Hindlimb muscle (tissue), 1 donor: ENCODE results near the gene IL31. TPM values are rescaled to one million over a fixed set of nuclear protein-coding genes. Genes with fewer than 3 reads are reported as not detected.
"Not testable (repeated sequence)": the region's sequence is repeated elsewhere in the genome, so short reads cannot be mapped to it uniquely, and the experiment has no call there.

Experiments used
- DNase-seq: peaks from one replicate; pipeline ENCODE4 v3.0.0-alpha.2; 2013
- polyA plus RNA-seq: library from polyadenylated mRNA; unstranded; fragments of 120-200 nt; gene quantifications from one replicate; pipeline ENCODE4 v1.2.1, GENCODE V29; 2013; ENCODE audit not compliant: insufficient read length

The IL31 gene
- not detected for polyA plus RNA-seq

- DNase-seq: no peak
These were observed at the start of gene IL31 for GRCh38 chr12:122174155-122174845. TSS of gene IL31 (minus strand) at chr12:122174221. CDS start at chr12:122174172, 49 bp downstream.

GRCh38 chr12:122216445-122216844, 42.4 kb upstream of the IL31 start:
- no peak for DNase-seq

- DNase-seq: no peak
These were observed 41.8 kb upstream of the IL31 start for GRCh38 chr12:122215771-122216170.

- no peak for DNase-seq
These were observed 34.2 kb upstream of the IL31 start for GRCh38 chr12:122208073-122208820.

DNA sequence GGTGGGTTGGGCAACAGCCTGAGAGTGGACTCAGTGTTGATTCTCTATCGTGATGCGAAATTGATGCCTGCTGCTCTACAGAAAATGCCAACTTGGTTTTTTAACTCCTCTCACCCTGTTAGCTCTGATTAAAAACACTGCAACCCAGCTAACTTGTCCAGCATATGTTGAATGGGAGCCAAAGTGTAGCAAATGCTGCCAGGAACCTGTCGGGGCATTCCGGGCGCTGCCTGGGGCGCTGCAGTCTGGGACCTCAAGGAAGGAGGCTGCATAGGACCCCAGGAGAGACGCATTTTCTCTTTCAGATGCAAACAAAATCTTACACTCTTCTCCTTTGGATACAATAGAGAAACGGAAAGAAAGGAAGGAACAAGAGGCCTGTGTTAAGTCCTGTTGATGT, 33.4 kb upstream of the IL31 start:
- no peak for DNase-seq

- no peak for DNase-seq
These were observed 33.0 kb upstream of the IL31 start for GRCh38 chr12:122206976-122207375.

DNA sequence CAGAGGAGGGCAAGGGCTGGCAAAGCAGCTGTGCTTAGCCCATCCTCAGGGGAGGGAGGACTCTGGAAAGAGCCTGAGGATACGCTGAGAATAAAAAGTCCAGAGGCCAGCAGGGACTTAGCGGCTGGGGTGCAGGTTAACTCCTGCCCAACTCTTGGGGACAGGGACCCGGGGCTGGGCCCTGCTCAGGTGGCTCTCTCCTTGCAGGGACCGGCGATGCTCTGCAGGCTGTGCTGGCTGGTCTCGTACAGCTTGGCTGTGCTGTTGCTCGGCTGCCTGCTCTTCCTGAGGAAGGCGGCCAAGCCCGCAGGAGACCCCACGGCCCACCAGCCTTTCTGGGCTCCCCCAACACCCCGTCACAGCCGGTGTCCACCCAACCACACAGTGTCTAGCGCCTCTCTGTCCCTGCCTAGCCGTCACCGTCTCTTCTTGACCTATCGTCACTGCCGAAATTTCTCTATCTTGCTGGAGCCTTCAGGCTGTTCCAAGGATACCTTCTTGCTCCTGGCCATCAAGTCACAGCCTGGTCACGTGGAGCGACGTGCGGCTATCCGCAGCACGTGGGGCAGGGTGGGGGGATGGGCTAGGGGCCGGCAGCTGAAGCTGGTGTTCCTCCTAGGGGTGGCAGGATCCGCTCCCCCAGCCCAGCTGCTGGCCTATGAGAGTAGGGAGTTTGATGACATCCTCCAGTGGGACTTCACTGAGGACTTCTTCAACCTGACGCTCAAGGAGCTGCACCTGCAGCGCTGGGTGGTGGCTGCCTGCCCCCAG, 32.3 kb upstream of the IL31 start:
- no peak for DNase-seq

- DNase-seq: no peak
These were observed 31.3 kb upstream of the IL31 start for GRCh38 chr12:122205053-122205925.

- no peak for DNase-seq
These were observed 30.4 kb upstream of the IL31 start for GRCh38 chr12:122204167-122205052.

DNA sequence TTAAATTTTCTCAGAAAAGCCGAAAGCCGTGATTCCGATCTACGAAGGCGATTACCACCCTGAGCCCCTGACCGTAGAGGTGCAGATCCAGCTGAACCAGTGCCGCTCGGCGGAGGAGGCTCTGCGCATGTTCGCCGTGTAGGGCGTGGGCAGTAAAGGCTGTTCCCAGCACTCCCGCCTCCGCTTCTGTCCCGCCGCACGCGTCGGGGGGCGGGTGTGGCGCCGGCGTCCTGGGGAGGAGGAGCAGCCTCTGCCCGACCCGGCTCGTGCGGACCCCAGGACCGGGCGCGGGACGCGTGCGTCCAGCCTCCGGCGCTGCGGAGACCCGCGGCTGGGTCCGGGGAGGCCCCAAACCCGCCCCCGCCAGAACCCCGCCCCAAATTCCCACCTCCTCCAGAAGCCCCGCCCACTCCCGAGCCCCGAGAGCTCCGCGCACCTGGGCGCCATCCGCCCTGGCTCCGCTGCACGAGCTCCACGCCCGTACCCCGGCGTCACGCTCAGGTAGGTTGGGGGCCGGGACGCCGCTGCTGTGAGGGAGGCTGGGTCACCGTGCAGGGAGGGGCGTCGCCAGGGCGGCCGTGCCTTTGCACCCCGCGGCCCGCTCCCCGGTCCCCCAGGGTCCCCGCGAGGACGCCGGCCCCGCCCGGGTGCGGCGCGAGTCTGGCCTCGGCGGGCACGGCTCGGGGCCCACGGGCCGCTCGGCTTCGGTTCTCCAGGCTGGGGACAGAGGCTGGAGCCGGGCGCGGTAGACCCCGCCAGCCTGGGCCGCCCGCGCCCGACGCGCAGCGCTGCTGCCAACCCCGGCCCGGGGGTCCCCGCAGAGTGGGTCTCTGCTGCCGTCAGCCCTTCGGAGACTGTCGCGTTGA, 29.5 kb upstream of the IL31 start, which contains the start of gene B3GNT4:
B3GNT4 (plus strand) TSS at position 409 of the 866 bp plus-strand sequence. CDS start 910 bp downstream, outside the sequence.
- no peak for DNase-seq

GRCh38 chr12:122202811-122203210, 28.8 kb upstream of the IL31 start:
- DNase-seq: not testable (repeated sequence)

- DNase-seq: no peak
These were observed 28.0 kb upstream of the IL31 start for GRCh38 chr12:122202017-122202416.

GRCh38 chr12:122201381-122201780, 27.4 kb upstream of the IL31 start:
- DNase-seq: no peak

DNA sequence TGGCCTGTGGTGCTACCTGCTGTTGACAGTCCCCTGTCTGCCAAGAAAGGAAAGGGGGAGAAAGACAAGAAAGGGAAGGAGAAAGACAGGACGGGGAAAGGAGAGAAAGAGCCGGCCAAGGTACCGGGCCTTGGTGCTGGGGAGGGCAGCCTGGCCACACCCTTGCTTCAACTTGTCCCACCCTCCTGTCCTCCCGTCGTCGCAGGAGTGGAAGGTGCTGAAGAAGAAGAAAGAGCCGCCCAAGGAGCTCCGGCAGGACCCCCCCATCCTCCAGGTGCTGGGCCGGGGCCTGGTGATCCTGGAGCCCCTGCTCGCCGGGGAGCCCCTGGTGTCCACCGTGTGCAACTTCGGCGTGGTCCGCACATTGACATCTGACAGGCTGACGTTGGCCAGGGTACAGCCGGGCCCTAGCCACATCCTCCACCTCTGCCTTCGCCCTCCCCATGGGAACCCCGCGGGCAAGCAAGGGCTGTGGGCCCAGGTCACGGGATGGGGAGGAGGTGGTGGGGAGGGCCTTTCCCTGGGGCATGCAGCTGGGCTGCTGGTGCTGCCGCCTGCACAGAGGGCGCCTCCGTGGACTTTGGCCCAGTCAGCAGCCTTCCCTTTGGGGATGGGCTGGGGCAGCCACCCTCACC, 26.6 kb upstream of the IL31 start:
- no peak for DNase-seq

GRCh38 chr12:122199484-122200355, 25.7 kb upstream of the IL31 start:
- no peak for DNase-seq

DNA sequence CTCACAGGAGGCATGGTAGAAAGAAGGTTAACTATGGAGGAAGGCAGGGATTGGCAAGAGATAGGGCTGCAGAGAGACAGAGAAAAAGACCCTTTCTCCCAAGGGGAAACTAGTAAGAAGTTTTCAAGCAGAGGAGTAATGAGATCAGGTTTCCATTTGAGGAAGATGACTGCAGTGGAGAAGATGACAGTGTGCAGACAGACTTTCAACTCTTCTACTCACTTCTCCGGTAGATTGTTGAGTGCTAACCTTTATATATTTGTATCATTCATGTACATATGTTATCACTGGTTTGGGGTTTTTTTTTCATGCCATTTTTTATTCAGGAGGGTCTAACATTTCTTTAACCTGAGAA, 23.6 kb upstream of the IL31 start:
- DNase-seq: no peak

DNA sequence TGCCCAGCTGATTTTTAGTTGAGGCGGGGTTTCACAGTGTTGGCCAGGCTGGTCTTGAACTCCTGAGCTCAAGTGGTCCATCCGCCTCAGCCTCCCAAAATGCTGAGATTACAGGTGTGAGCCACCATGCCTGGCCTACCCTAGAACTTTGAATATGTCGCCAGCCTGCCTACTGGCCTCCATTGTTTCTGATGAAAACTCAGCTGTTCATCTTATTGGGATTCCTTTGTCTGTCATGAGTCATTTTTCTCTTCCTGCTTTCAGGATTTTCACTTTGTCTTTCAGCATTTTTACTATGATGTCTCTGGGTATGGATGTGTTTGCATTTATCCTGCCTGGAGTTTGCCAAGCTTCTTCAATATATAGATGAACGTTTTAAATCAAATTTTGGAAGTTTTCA, 21.4 kb upstream of the IL31 start:
- DNase-seq: no peak

DNA sequence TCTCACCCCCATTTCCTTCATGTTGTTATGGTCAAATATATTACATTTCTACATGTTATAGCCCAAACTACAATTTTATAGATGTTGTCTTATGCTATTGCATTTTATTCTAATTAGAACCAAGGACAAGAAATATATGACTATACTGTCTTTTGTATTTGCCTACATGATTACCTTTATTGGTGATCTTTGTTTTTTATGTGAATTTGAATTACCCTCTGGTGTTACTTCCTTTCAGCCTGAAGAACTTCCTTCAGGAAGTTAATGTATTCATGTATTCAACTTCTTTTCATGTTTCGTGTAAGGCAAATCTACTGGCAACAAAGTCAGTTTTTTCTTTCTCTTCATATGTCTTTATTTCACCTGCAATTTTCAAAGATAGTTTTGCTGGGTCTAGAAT, 20.8 kb upstream of the IL31 start:
- DNase-seq: no peak

DNA sequence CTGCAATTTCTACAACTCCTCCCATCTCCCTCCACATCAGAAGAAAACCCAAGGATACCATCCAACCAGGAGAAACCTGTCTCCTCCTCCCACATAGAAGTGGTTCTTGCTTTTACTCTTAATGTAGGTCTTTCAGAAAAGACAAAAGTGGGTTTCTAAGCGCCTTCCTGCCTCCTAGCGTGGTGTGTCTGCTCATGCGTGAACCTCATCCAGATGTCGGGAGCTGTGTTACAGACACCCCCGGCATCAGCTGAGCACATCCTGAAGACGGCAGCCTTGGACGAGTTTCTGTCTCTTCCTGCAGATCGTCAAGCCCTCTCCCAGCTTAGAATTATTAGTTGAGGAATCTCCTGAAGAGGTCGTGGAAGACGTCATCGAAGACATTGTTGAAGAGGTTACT, 18.4 kb upstream of the IL31 start:
- DNase-seq: no peak
